ENCODE measurements around the gene CDS2.

CDS2 gene

GRCh38 chr20:5212907-5213487 is 86.2 kb downstream of the CDS2 start:
- DNase-seq (ENCODE audit: low read depth) = no peak

- no peak for DNase-seq (ENCODE audit: low read depth)
Measured at GRCh38 chr20:5214826-5215225, 88.0 kb downstream of the CDS2 start.

GRCh38 chr20:5215672-5216304 is 89.0 kb downstream of the CDS2 start:
- peak; percentile 81 for DNase-seq (ENCODE audit: low read depth)

GRCh38 chr20:5216663-5217062 is 89.9 kb downstream of the CDS2 start:
- DNase-seq (ENCODE audit: low read depth) = no peak

DNA sequence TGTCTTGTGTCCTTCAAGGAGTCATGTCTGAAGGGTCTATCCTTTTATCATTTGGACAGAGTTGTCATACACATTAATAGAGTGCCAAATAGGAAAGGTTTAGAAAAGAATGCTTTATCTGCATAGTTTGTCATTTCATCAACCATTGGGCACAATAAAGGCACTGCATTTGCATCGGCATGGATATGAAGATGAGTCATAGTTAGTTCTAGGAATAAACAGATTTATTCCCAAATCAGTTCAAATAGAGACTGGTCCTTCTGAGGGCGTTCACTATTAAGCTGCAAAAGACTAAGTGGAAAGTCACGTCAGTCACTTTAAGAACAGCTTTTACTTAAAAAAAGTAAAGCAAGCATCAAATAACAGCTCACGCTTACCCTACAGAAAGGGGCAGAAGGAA is 90.8 kb downstream of the CDS2 start:
- no peak for DNase-seq (ENCODE audit: low read depth)

DNA sequence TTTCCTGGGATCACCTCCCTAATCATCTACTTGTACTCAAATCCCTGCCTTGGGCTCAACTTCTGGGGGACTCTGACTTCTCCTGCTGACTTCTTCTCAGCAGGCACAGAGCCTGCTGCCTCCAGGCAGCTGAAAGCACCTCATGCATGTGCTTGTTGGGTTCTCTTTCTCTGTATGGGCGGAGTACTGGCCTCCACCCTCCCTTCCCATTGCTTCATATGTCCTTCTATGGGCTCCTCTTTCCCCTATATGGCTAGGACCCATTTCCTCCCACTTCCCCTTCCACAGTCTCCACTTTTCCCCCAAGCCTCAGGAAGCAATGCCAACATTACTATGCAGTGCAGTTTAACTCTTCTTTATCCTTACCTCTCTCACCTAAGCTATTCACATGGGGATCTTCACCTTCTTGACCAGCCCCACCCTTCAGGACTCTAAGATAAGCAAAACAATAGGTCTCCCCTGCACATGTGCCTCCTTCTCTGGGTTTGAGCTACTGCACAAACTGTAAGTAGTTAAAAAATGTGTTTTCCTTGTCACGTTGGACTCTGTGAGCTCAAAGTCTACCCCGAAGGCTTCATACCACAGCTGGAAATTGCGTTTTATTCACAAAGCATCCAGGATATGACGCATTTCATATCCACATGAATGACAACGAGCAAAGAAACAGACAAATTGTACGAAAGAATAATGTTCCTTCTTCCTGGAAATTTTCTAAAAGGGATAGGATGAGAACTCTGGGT is 93.7 kb downstream of the CDS2 start:
- peak; percentile 37 for DNase-seq (ENCODE audit: low read depth)

DNA sequence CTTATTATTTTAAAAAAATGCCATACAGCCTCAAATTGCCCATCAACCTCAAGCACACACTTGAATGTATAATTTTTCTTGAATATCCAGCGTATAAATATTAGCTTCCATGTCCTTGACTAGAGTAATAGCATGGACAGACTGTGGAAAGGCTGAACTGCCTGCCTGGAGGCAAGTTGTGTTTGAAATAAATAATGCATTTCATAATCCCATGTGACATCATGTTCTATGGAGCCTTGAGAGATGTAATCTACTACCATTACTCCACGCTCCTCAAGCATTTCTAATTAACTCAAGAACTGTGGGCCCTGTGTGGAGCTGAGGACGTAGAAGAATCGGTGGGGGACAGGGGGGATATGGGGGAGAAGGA is 94.2 kb downstream of the CDS2 start:
- DNase-seq (ENCODE audit: low read depth) = peak; percentile 24

- DNase-seq (ENCODE audit: low read depth) = peak; percentile 71
Measured at GRCh38 chr20:5222919-5223634, 96.3 kb downstream of the CDS2 start.

- DNase-seq (ENCODE audit: low read depth) = no peak
Measured at GRCh38 chr20:5230544-5230943, 103.7 kb downstream of the CDS2 start.

DNA sequence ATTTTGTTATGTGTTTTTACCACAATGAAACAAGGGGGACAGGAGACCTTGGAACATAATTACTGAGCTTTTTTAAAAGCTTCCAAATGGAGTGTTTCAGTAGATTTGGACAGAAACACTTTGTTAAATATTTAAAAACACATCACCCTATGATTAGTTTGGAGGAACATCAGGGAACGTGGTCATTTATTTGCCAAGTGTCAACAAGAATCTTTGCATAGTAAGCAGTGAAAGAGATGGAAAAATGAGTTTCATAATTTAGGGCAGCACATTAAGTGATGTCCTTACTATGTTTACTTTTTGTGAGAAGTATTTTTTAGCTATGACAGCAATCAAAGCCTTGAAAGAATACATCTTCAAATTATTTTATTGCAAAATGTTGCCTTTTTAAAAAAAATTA is 107.3 kb downstream of the CDS2 start:
- DNase-seq (ENCODE audit: low read depth) = no peak

- no peak for DNase-seq (ENCODE audit: low read depth)
Measured at GRCh38 chr20:5234978-5235377, 108.2 kb downstream of the CDS2 start.
